NCI-H1694 (cell line): ENCODE data around the gene LMX1B.

Source experiments
- DNase-seq: peaks from one replicate; lab custom pipeline; 2025; lab: John Stamatoyannopoulos, UW

Gene LMX1B

GRCh38 chr9:126617823-126618165, 4.1 kb downstream of the LMX1B start:
- no peak for DNase-seq

DNA sequence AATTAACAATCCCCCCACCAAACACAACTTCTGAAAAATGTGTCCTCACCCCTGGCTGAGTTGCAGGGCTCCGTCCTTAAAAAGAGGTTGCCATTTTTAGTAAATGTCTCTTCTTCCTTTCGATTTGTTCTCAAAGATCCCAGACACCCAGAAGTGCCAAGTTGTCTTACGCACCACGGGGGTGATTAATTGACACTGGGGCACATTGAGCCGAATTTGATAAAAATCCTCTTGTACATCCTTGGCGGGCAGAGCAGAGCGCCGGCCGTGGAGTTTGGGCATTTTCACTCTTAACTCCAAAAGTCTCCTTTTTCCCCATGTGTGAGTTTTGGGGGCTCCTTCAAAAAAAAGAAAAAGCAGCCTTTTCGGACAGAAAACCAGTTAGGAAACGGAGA, 4.5 kb downstream of the LMX1B start:
- no peak for DNase-seq

DNA sequence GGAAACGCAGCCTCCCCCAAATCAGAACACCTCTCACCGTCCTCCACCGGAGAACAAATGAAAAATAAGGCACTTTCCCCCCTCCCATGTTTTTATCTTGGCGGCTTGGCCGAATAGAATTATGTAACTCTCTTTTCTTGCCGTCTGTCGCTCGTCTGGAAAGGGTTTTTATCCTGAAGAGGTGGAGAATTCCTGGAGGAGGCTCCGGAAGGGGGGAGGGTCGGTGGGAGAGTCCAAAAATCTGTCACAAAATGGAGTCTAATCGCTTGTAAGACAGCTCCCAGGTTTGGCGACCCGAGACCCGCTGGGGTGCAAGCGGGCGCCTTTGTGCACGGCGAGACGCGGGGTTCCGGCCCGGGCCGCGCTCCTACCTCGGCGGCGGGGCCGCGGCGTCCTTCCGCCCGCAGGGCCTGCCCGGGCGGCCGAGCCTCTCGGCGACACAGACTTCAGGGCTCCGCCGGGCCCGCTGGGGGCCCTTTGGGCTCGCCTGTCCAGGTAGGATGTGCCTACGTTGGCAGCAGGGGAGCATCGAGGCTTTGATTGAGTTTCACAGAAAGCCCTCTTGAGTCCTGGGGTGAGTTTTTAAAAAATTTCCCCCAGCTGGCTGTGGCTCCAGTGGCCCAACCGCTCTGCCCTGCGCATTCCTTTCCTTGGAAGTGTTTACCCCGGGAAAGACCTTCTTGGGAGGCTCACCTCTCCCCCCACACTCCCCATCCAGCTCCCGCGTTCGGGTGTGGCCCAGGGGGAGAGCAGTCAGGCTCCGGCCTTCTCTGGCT, 5.0 kb downstream of the LMX1B start:
- no peak for DNase-seq

- DNase-seq: no peak
These were observed 5.8 kb downstream of the LMX1B start for GRCh38 chr9:126619361-126620135.

DNA sequence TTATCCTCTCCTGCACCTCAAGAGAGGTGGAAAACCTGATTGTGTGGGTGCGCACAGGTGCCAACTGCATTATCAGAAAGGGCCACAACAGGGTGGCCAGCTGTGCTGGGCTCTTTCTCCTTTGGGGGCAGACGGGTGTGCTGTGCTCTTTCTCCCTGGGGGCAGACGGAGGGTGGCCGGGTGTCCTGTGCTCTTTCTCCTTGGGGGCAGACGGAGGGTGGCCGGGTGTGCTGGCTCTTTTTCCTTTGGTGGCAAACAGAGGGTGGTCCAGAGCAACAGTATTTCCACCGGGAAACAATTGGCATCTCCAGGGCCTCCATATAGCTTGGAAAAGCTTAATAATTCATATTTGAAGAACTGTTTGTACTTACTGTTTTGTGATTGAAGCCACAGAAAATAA, 6.8 kb downstream of the LMX1B start:
- no peak for DNase-seq

DNA sequence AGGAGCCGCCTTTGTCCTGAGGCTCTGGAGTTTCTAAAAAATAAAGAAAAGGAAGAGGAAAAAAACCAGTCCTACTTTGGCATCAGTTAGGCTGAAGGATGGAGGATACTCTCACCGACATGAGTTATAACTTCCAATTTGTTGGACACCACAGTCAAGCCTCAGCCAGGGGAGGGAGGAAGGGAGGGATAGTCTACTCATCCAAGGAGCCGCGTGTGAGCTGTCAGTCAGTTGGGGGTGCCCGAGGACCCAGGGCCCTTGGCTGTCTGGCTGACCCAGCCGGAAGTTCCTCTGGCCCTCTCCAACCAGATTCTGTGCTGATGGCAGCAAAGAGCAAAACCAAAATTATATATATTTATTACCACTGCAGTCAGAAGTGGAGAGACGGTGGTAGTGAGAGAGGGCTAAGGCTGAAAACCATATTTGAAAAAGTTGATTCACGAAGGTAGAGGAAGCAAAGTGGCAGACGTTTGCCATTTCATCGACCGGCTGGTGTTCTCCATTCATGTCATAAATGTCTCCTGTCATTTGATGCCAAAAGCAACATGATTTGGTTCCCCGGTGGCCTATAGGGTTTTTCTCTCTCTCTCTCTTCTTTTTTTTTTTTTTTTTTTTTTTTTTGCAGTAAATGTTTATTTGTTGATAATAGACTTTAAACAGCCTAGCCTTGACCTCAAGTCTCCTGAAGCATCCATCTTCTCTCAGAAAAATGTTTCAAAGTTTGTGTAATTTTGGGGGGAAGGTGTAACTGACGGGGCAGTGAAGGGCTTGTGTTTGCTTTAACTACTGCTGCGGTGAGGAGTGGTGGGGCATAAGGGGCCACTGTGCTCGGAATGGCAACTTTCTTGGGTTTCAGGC, 7.6 kb downstream of the LMX1B start:
- no peak for DNase-seq

DNA sequence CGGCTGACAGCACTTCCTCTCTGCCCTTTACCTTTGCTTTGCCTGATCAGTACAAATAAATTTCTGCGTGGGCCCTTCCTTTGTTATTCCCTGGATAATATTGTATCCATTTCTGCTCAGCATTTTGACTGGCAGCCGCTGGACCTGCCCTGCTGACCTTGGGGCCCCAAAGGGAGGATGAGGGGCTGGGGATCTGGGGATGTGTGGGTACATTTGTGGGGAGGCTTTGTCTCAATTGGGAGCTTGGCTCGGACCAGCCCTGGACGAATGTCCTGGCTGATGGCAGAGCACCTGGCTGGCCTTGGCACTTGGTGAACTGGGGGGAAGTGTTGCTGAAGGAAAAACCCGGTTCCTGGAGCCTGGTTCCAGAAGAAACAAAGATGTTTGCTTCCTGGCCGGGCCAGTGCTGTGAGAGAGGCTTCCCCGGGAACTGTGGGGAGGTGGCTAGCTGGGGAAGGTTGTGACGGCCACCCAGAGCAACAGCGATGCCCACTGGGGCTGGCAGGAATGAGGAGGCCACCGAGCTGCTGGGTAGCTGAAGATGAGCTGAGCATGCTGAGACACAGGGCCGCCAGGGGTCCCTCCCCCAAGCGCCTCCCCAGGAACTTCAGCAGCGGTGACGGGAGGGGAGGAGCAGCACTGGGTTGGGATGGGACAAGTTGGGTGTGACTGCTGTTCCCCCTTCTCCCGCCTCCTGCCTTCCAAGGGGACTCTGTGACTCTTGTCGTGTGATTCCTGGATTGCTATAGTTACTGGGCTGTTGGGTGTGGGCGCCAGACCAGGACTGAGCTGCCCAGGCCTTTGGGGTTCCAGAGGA, 8.4 kb downstream of the LMX1B start:
- no peak for DNase-seq

- DNase-seq: no peak
These were observed 9.6 kb downstream of the LMX1B start for GRCh38 chr9:126623314-126623666.

DNA sequence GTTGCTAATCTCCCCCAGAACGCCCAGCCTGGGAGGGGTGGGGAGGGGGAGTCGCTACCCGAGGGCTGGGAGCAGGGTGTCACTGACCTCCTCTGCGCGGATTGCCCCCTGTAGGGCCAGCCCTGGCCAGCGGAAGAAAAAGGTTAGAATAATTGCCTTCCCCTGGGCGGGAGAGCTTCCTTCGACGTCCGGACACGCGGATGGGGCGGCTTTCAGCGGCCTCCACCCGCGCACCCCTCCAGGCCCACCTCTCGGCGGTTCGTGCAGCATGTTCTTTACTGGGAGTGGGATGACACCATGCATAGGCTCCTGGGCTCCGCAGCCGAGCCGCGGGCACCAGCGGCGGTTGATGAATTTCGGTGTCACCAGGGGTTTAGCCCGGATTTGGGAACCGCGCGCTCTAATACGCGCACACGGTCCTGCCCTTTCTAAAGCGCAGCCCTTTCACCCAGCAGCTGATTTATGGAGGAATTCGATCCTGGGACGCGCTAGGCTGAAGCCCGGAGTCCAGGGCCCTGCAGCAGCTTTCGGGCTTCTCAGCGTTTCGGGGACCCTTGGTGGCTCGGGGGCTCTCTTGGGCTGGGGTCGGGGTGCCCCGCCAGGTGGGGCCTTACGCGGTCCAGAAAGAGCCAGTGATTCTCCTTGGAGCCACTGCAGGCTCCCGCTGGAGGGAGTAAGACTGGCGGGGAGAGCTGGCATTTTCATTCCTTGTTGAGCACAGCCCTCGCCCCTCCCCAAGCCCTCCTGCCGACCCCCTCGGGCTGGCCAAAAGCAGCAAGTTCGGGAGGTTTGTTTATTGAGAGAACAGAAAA, 10.1 kb downstream of the LMX1B start:
- no peak for DNase-seq

DNA sequence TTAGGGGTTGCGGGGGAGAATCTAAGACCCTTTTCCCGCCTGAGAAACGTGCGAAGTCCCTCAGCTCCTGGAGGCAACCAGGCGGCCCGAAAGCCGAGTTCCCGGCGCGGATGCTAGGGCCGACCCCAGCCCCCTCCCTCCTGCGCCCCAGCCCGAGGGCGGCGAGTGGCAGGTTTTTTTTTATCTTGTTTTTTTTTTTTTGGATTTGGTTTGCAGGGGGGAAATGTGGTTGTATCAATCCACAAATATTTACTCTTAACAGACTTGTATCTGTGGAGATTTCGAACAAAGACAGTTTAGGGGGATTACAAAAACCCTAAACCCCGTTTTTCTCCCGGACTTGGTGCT, 10.7 kb downstream of the LMX1B start:
- no peak for DNase-seq

GRCh38 chr9:126624912-126625311, 11.2 kb downstream of the LMX1B start:
- DNase-seq: no peak

GRCh38 chr9:126625329-126626126, 11.8 kb downstream of the LMX1B start:
- no peak for DNase-seq

DNA sequence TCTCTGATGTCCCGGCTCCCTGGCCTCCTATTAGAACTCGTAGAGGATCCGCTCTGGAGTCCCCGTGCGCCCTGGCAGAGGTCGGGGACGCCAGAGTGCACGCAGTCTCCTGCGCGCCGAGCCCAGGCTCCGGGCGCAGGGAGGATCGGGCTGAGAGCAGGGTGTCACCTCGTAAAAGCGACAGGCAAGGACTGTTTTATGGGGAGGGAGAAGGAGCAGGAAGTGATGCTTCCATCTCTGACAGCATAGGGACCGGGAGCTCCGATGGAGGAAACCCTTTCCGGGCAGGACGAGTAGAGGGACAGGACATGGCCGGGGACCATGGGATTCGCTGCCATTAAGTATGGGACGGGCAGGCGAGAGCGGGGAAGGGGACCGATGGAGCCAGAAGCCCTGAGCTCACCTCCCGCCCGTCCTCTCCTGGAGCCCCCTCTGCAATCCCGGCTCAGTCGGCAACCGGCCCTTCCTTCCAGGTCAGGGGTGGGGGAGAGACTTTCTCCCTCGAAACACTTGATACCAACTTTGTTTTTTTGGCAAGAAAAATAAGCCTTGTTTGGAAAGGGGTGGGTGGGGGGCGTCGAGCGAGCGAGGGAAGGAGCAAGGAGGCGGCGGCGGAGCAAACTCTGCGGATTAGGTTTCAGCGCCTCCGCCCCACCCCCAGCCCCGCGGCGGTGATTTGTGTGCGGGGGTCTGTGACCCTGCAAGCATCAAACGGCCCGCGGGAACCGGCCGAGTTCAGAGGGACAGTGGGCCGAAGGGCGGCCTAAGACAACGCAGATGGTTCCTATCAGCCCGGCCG, 12.6 kb downstream of the LMX1B start:
- DNase-seq: no peak

DNA sequence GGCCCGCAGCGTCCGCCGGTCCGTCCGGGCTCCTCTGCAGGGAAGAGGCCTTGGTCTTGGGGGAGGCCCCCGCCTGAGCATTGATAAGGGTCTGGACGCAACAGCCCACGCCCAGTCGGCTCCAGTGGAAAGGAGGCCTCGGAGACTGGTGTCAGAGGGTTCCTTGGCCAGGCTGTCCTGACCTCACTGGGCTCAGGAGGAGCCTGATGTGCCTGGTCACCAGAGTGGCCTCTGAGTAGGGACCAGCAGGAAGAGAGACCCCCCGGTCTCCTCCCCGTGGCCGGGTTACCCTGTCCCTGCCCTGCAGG, 13.2 kb downstream of the LMX1B start:
- no peak for DNase-seq

DNA sequence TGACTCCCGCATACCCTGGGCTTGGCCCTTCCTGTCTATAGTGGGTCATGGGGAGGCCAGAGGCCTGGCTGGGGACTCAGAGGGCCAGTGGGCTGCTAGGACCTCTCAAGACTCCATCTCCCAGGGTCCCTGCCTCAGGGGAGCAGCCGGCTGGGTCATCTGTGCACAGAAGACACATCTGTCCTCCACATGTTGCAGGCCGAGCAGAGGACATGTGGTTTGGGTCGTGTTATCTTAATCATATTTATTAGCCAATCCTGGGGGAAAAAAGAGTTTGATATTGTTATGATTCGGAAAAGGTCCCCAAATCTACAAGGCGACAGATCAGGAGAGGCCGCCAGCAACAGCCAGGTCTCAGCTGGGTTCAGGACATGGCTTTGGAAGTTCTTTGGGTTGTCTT, 14.4 kb downstream of the LMX1B start:
- DNase-seq: no peak

- no peak for DNase-seq
These were observed 15.4 kb downstream of the LMX1B start for GRCh38 chr9:126628969-126629674.

GRCh38 chr9:126630458-126631237, 16.9 kb downstream of the LMX1B start:
- DNase-seq: no peak

DNA sequence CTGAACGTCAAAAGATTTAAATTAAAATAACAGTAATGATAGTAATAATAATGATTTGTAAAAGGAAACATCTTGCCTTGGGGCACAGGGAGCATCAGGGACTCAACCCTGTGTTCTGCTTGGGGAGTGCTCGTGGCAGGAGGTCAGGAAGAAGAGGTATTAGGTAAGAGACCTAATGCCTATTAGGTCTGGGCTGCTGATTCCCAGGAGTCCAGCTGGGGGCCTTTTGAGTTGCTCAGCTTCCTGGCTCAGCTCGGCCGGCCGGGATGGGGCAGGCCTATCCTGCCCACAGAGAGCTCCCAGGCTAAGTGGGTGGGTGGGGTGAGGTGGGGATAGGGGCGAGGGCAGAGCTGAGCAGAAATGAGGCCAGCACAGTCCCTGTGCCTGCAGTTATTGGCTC, 17.5 kb downstream of the LMX1B start:
- no peak for DNase-seq
